A549 (cell line): ENCODE data around the gene PRKCE. TPM values are rescaled to one million over a fixed set of nuclear protein-coding genes. Genes with fewer than 3 reads are reported as not detected.
A peak's percentile ranks its signal among the peaks of the same experiment; 100 is the strongest.

Source experiments
- ATAC-seq, 2 experiments: fragments of 200-7000 bp in 1 of 2; fragments of >200 bp in 1 of 2; cut with Nextera tagmentation in 1 of 2; cut with Tn5 transposase in 1 of 2; 3 replicates each; pipeline versions ENCODE4 v1.8.0 to v1.9.1; 2018 to 2020; ENCODE audit warnings: mild to moderate bottlenecking in 1 of 2, moderate library complexity in 1 of 2
- CTCF ChIA-PET: fragments of 300-600 bp; sonication (Branson Sonifier 250); formaldehyde crosslinking; extraction: SDS; loops from one replicate; lab custom pipeline; 2021; ENCODE audit warnings: antibody characterized with exemption, inconsistent platforms; lab: Yijun Ruan, JAX
- POLR2A ChIA-PET: fragments of 350-600 bp; formaldehyde crosslinking; extraction: SDS; loops from one replicate; lab custom pipeline; 2021; ENCODE audit warnings: antibody characterized with exemption, inconsistent platforms; lab: Yijun Ruan, JAX
- DNase-seq, 2 experiments: peaks; one replicate each; pipeline versions ENCODE4 v3.0.0 to v3.0.0-alpha.2; 2011 to 2016; ENCODE audit warnings: low read depth in 1 of 2, low spot score in 1 of 2
- FAIRE-seq: peaks from 2 replicates; lab custom pipeline; 2011; peaks lifted over from hg19 to GRCh38; lab: Jason Lieb, UNC
- H3K27ac ChIP-seq, 2 experiments: fragments of >200 bp; sonication (Bioruptor Twin); formaldehyde crosslinking; 3 replicates each; pipeline ENCODE4 v1.5.1; 2016 to 2017
- H3K4me1 ChIP-seq: fragments of >200 bp; sonication (Bioruptor Twin); formaldehyde crosslinking; 3 replicates; pipeline ENCODE4 v1.6.1; 2016
- H3K4me2 ChIP-seq: fragments of >200 bp; sonication (Bioruptor Twin); formaldehyde crosslinking; 3 replicates; pipeline ENCODE4 v1.6.1; 2016
- H3K4me3 ChIP-seq: fragments of >200 bp; sonication (Bioruptor Twin); formaldehyde crosslinking; 3 replicates; pipeline ENCODE4 v1.5.1; 2016
- H3K9me3 ChIP-seq: fragments of >200 bp; sonication (Bioruptor Twin); formaldehyde crosslinking; 3 replicates; pipeline ENCODE4 v1.6.1; 2016
- BHLHE40 ChIP-seq: IDR thresholded peaks from 2 replicates; pipeline ENCODE4 v1.6.1; 2012; ENCODE audit warnings: low read depth, low read length, inconsistent platforms
- CBX2 ChIP-seq: fragments of 200-600 bp; sonication (generic); IDR thresholded peaks from 2 replicates; pipeline ENCODE4 v1.6.1; 2016; ENCODE audit warnings: low read depth, mild to moderate bottlenecking, borderline replicate concordance
- CHD4 ChIP-seq: fragments of 200-600 bp; sonication (generic); IDR thresholded peaks from 2 replicates; pipeline ENCODE4 v1.6.1; 2016; ENCODE audit warnings: antibody characterized with exemption, mild to moderate bottlenecking, borderline replicate concordance
- ESRRA ChIP-seq: fragments of 150-350 bp; IDR thresholded peaks from 2 replicates; pipeline ENCODE4 v1.6.1; 2014; ENCODE audit warnings: mild to moderate bottlenecking, low read length, borderline replicate concordance
- FOSL2 ChIP-seq, 2 experiments: fragments of 450-650 bp in 1 of 2; fragments of >200 bp in 1 of 2; sonication (Bioruptor Twin) in 1 of 2; formaldehyde crosslinking; IDR thresholded peaks; 2 replicates each; pipeline versions ENCODE4 v1.5.0 to v1.6.1; 2016 to 2020; ENCODE audit warnings: mild to moderate bottlenecking in 1 of 2, moderate library complexity in 1 of 2
- HDAC2 ChIP-seq: fragments of 200-600 bp; sonication (generic); IDR thresholded peaks from 2 replicates; pipeline ENCODE4 v1.6.1; 2016
- HOXA7 ChIP-seq: fragments of 250-450 bp; sonication (Bioruptor Pico); IDR thresholded peaks from 2 replicates; pipeline ENCODE4 v1.5.0; 2020; ENCODE audit warnings: mild to moderate bottlenecking, moderate library complexity
- HOXB5 ChIP-seq: fragments of 250-450 bp; sonication (Bioruptor Pico); IDR thresholded peaks from 2 replicates; pipeline ENCODE4 v1.5.0; 2020; ENCODE audit warnings: mild to moderate bottlenecking, moderate library complexity
- NR3C1 ChIP-seq: fragments of >200 bp; sonication (Bioruptor Twin); formaldehyde crosslinking; IDR thresholded peaks from 3 replicates; pipeline ENCODE4 v1.6.1; 2017
- POLR2AphosphoS2 ChIP-seq: conservative IDR thresholded peaks from 2 replicates; pipeline ENCODE4 v1.6.1; 2012; ENCODE audit warnings: low read length, improper control_type of control experiment, inconsistent platforms
- RARB ChIP-seq: fragments of 250-450 bp; sonication (Bioruptor Pico); IDR thresholded peaks from 2 replicates; pipeline ENCODE4 v1.8.0; 2021; ENCODE audit warnings: mild to moderate bottlenecking, moderate library complexity
- RCOR1 ChIP-seq: fragments of 150-350 bp; IDR thresholded peaks from 2 replicates; pipeline ENCODE4 v1.6.1; 2014; ENCODE audit warnings: antibody characterized with exemption, low read length, low read depth
- SMC3 ChIP-seq: fragments of >200 bp; sonication (Bioruptor Twin); formaldehyde crosslinking; IDR thresholded peaks from 3 replicates; pipeline ENCODE4 v1.6.1; 2018; ENCODE audit warnings: inconsistent platforms
- TFCP2L1 ChIP-seq: fragments of 250-450 bp; sonication (Bioruptor Pico); IDR thresholded peaks from 2 replicates; pipeline ENCODE4 v1.5.0; 2021; ENCODE audit warnings: mild to moderate bottlenecking
- ZC3H11A ChIP-seq: fragments of 450-650 bp; IDR thresholded peaks from 2 replicates; pipeline ENCODE4 v1.6.1; 2014; ENCODE audit warnings: antibody characterized with exemption, mild to moderate bottlenecking
- ZNF302 ChIP-seq: fragments of 250-450 bp; sonication (Bioruptor Pico); IDR thresholded peaks from 2 replicates; pipeline ENCODE4 v1.9.0; 2021; ENCODE audit warnings: inconsistent platforms, mild to moderate bottlenecking, moderate library complexity
- ZSCAN20 ChIP-seq: fragments of 250-450 bp; sonication (Bioruptor Pico); IDR thresholded peaks from 2 replicates; pipeline ENCODE4 v1.8.0; 2022; ENCODE audit warnings: mild to moderate bottlenecking, moderate library complexity
- WGBS: methylation state at CpG from one replicate; pipeline ENCODE4 v1.1.6; 2017; ENCODE audit errors: missing lambda C conversion rate; 5-methylcytosine and 5-hydroxymethylcytosine counted together
- polyA plus RNA-seq, 4 experiments: library from polyadenylated mRNA; depleted of rRNA in 3 of 4; stranded (reverse); fragments of >200 nt; fragmentation: RNase III in 1 of 4; extraction: RNeasy Plus Mini Kit Qiagen cat#74134 plus additional on column Dnase treatment in 1 of 4; gene quantifications; 2 replicates in 3 of 4; 3 replicates in 1 of 4; pipeline ENCODE4 v1.2.3, GENCODE V29; 2011 to 2017
- TF ChIP-seq, protein P1 (sequence below): IDR thresholded peaks from 2 replicates; pipeline ENCODE4 v1.6.1; 2012
- TF ChIP-seq, protein P2 (sequence below): fragments of >200 bp; sonication (Bioruptor Twin); formaldehyde crosslinking; IDR thresholded peaks from 2 replicates; pipeline ENCODE4 v1.6.1; 2016

PRKCE gene
- polyA plus RNA-seq, 2 of the 4 experiments (the other 2 are of a cell fraction): 11.5 to 12.0 TPM

DNA sequence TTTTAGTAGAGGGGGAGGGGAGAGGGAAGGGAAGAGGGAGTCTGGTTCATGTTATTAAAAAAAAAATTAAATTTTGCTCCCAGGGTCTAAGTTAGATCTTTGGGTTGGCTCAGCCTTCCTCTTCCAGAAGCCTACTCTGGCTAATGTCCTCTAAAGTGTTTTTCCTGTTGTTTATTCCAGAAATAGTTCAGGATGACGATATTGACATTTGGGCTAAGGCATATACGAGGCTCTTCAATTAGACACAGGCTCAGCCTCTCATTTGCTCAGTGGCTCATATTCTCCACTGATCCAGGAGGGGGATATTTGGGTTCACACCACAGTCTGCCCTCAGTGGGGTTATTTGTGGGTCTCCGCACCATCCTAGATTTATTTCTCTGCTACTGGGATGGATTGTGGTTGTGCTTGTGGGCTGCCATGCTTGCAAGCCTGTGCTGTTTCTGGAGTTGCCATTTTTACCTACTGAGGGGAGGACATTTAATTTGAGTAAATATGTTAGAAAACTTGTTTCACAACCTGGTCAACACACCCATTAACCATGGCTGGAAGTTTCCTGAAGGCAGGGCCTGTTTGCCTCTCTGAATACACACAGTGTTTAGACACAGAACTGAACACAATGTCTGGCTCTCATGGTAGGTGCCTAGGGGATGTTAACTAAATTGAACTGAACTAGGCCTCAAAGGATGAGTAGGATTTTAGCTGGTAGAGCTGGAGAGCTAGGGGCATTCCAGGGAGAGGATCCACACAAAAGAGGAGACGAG lies 388.2 kb downstream of the PRKCE start:
- POLR2A ChIA-PET: no interaction called here
- WGBS: 88% methylated on average over 4 of the region's 4 CpGs
- CTCF ChIA-PET: interaction anchor here (0.6 to 2.4 kb wide), 2 partner anchors 23 to 83 kb away, joined by 3 to 9 read pairs; no protein-coding TSS in a partner anchor
- Histone ChIP-seq H3K4me1 (peaks cover 38% of the 10 kb centered on the region), H3K9me3 (no peaks in the 10 kb centered on the region)
- TF ChIP-seq HDAC2 (no peak), HOXA7 (no peak), ZSCAN20 (CRISPR knock-in tag) (no peak), ESRRA (no peak), SMC3 (no peak), HOXB5 (CRISPR knock-in tag) (no peak), TFCP2L1 (no peak), CHD4 (no peak), NR3C1 (no peak), POLR2AphosphoS2 (no peak)
- TF ChIP-seq, protein P1, sequence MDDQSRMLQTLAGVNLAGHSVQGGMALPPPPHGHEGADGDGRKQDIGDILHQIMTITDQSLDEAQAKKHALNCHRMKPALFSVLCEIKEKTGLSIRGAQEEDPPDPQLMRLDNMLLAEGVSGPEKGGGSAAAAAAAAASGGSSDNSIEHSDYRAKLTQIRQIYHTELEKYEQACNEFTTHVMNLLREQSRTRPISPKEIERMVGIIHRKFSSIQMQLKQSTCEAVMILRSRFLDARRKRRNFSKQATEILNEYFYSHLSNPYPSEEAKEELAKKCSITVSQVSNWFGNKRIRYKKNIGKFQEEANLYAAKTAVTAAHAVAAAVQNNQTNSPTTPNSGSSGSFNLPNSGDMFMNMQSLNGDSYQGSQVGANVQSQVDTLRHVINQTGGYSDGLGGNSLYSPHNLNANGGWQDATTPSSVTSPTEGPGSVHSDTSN: no peak
- TF ChIP-seq, all 56 proteins: peak for 0
- no peak overlapping the region for H3K4me2 ChIP-seq
- FAIRE-seq (peak; percentile 68), DNase-seq (no peak), ATAC-seq (no peak)
- H3K27ac ChIP-seq: no peak overlapping the region
- H3K4me3 ChIP-seq: no peak overlapping the region

DNA sequence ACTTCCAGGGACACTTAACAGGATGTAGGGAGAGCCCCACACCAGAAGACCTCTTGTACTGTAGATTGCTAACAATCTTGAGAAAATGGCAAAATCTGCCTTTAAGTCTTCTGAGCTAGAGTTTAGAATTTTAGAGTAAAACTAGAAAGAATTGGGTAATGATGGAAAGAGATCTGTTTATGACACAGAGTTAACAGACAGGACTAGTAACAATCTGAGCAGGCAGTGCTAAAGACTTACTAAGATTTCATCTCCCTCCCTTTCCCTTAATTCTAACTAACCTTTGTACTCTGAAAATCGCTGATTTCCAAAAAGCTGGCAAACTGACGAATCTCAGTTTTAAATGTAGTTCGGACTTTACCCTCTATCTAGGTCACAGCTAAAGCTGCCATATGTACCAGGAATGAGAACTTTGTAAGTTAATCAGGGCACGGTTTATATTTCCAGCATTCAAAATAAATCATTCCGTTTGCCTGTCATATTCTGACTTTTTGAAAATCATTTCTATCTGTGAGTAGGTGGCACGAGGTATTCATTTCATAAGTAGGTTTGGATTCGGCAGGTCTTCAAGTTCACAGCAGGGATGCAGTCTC lies 389.2 kb downstream of the PRKCE start:
- Histone ChIP-seq H3K4me2 (no peak overlapping the region), H3K27ac (0 out of 6 replicates have a peak overlapping the region, but pooled peaks of 1 of the 2 experiments have one; percentile 1), H3K4me3 (no peak overlapping the region), H3K9me3 (no peaks in the 10 kb centered on the region), H3K4me1 (peaks cover 38% of the 10 kb centered on the region)
- no peak for DNase-seq
- peak; percentile 28 for FAIRE-seq
- no peak for TF ChIP-seq RCOR1
- TF ChIP-seq, protein P2, sequence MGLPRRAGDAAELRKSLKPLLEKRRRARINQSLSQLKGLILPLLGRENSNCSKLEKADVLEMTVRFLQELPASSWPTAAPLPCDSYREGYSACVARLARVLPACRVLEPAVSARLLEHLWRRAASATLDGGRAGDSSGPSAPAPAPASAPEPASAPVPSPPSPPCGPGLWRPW: no peak
- no peak for TF ChIP-seq SMC3
- TF ChIP-seq RARB: no peak
- WGBS: 87% methylated on average over 7 of the region's 7 CpGs
- ATAC-seq: no peak
- ChIA-PET POLR2A (no interaction called here), CTCF (interaction anchor here (1.1 to 2.4 kb wide), 2 partner anchors 22 to 253 kb away, joined by 5 to 9 read pairs; no protein-coding TSS in a partner anchor)

DNA sequence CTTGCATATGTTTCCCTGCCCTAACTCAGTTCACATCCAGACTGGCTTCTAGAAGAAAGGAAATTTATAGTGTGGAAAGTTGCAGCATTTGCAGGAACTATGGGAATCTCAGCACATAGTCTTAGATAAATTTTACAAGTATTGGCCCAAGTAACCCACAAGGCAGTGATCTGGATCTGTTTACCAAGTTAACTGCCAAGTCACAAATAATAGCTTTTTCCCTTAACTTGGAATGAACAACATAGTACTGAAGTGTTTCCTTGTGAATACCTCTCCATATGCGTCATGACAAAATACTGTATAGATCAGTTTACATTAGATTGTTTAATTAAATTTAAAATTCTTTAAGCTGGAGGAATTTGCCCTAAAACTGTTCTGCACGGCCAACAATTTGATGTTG lies 390.0 kb downstream of the PRKCE start:
- ATAC-seq (peak in 1 of 2 experiments; percentile 38; a peak in 2 of 6 replicates), DNase-seq (peak in 1 of 2 experiments; percentile 28), FAIRE-seq (no peak)
- H3K9me3 ChIP-seq: no peaks in the 10 kb centered on the region
- peak overlapping the region; percentile 53 for H3K4me2 ChIP-seq
- H3K4me1 ChIP-seq: peaks cover 38% of the 10 kb centered on the region
- TF ChIP-seq POLR2AphosphoS2: no peak
- no peak overlapping the region for H3K4me3 ChIP-seq
- CTCF ChIA-PET: interaction anchor here (1.1 to 2.2 kb wide), 3 partner anchors 12 to 252 kb away, joined by 5 to 9 read pairs (median 5); no protein-coding TSS in a partner anchor
- WGBS: 52% methylated on average over 2 of the region's 2 CpGs
- peak overlapping the region in 1 of 2 experiments; percentile 57; a peak in 2 of 6 replicates for H3K27ac ChIP-seq
- POLR2A ChIA-PET: no interaction called here

DNA sequence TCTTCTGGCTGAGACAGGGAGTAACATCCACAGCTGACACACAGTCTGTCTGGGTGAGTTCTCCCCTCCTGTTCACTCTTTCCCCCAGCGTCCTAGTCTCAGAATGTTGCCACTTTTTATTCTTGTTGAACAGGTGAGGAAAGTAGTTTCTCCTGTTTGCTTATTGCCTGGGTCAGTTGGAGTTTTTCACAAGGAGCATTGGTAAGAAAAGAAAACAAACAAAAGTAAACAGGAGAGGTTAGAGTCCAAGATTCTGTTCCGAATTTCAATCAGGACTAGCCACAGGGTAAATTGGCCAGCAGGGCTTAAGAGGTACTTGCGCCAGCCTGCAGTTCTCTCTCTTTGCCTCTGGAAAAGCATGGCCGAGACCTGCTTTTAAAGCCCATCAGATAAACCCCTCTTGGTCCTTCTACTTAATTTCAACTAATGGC lies 390.7 kb downstream of the PRKCE start:
- ATAC-seq (peak in 1 of 2 experiments; percentile 74; a peak in 4 of 6 replicates), FAIRE-seq (no peak), DNase-seq (peak in 1 of 2 experiments; percentile 43)
- Histone ChIP-seq H3K4me1 (peaks cover 38% of the 10 kb centered on the region), H3K27ac (peak overlapping the region in 1 of 2 experiments; percentile 57; a peak in 3 of 6 replicates), H3K9me3 (no peaks in the 10 kb centered on the region), H3K4me3 (no peak overlapping the region), H3K4me2 (peak overlapping the region; percentile 53)
- ChIA-PET POLR2A (no interaction called here), CTCF (interaction anchor here (0.7 to 2.2 kb wide), 5 partner anchors 13 to 252 kb away, joined by 3 to 9 read pairs (median 5); no protein-coding TSS in a partner anchor)
- TF ChIP-seq CBX2: no peak
- TF ChIP-seq FOSL2 (IDR thresholded peaks at IDR 0.05): no peak
- TF ChIP-seq FOSL2 (CRISPR knock-in tag; IDR thresholded peaks at IDR 0.05): no peak
- TF ChIP-seq BHLHE40: no peak
- no peak for TF ChIP-seq ZC3H11A
- TF ChIP-seq ZNF302: no peak
- WGBS: 53% methylated on average over 4 of the region's 4 CpGs
